ENCODE data around the gene SLC2A9.

The SLC2A9 gene

DNA sequence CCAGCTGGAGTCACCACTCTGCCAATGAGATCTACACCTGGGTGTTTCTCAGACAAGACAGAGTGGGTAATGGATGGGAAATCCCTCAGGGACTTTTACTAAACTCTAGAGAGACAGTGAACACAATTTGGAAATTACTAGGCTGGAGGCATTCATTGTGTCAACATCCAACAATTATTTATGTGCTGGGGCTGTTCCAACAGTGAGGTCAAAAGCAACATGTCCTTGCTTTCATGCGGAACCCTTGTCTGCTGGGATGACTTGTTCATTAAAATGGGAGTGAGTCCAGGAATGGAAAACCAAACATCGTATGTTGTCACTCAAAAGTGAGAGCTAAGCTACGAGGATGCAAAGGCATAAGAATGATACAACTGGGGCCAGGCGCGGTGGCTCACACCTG is 185.9 kb downstream of the SLC2A9 start:
- no peak for TF ChIP-seq TAF1 (IDR thresholded peaks at IDR 0.05; ENCODE audit: borderline replicate concordance, insufficient read depth, low read length)
- TF ChIP-seq, protein P1, sequence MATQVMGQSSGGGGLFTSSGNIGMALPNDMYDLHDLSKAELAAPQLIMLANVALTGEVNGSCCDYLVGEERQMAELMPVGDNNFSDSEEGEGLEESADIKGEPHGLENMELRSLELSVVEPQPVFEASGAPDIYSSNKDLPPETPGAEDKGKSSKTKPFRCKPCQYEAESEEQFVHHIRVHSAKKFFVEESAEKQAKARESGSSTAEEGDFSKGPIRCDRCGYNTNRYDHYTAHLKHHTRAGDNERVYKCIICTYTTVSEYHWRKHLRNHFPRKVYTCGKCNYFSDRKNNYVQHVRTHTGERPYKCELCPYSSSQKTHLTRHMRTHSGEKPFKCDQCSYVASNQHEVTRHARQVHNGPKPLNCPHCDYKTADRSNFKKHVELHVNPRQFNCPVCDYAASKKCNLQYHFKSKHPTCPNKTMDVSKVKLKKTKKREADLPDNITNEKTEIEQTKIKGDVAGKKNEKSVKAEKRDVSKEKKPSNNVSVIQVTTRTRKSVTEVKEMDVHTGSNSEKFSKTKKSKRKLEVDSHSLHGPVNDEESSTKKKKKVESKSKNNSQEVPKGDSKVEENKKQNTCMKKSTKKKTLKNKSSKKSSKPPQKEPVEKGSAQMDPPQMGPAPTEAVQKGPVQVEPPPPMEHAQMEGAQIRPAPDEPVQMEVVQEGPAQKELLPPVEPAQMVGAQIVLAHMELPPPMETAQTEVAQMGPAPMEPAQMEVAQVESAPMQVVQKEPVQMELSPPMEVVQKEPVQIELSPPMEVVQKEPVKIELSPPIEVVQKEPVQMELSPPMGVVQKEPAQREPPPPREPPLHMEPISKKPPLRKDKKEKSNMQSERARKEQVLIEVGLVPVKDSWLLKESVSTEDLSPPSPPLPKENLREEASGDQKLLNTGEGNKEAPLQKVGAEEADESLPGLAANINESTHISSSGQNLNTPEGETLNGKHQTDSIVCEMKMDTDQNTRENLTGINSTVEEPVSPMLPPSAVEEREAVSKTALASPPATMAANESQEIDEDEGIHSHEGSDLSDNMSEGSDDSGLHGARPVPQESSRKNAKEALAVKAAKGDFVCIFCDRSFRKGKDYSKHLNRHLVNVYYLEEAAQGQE (IDR thresholded peaks at IDR 0.05; ENCODE audit: insufficient read depth in 1 of 2, low read depth in 2 of 2, low read length in 2 of 2), result no peak
- TF ChIP-seq FOXP2 (optimal IDR thresholded peaks at IDR 0.05; ENCODE audit: borderline replicate concordance, extremely low read depth, extremely low read length, insufficient read depth), result no peak
- no peak for TF ChIP-seq POLR2AphosphoS5 (IDR thresholded peaks at IDR 0.05; ENCODE audit: low read depth, low read length)
- no peak for TF ChIP-seq SIN3A (IDR thresholded peaks at IDR 0.05; ENCODE audit: borderline replicate concordance, insufficient read depth, low read length)

DNA sequence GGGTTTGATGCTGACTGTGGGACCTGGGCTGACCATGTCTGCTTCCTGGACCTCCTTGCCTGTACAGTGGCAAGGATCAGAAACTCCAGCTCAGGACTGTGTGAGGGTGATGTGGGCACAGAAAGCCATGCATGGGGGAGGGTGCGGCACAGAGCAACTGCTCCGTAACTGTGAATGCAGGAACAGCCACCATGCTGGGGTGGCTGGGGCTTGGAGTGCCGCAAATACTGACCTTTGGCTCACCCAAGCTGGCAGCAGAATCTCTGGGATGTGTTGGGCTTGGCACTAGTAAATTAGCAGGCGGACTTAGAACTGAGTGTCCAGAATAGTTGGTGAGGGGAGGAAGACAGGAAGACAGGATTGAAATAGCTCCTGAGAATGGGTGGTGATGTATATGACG is 187.9 kb downstream of the SLC2A9 start:
- TF ChIP-seq TAF1 (IDR thresholded peaks at IDR 0.05; ENCODE audit: borderline replicate concordance, insufficient read depth, low read length) (no peak), SIN3A (IDR thresholded peaks at IDR 0.05; ENCODE audit: borderline replicate concordance, insufficient read depth, low read length) (no peak), FOXP2 (optimal IDR thresholded peaks at IDR 0.05; ENCODE audit: borderline replicate concordance, extremely low read depth, extremely low read length, insufficient read depth) (no peak), POLR2AphosphoS5 (IDR thresholded peaks at IDR 0.05; ENCODE audit: low read depth, low read length) (no peak)
- TF ChIP-seq, protein P1 (IDR thresholded peaks at IDR 0.05; ENCODE audit: insufficient read depth in 1 of 2, low read depth in 2 of 2, low read length in 2 of 2), result no peak

- TF ChIP-seq SIN3A (IDR thresholded peaks at IDR 0.05; ENCODE audit: borderline replicate concordance, insufficient read depth, low read length), result no peak
- TF ChIP-seq FOXP2 (optimal IDR thresholded peaks at IDR 0.05; ENCODE audit: borderline replicate concordance, extremely low read depth, extremely low read length, insufficient read depth), result no peak
- TF ChIP-seq, protein P1 (IDR thresholded peaks at IDR 0.05; ENCODE audit: insufficient read depth in 1 of 2, low read depth in 2 of 2, low read length in 2 of 2), result no peak
- no peak for TF ChIP-seq TAF1 (IDR thresholded peaks at IDR 0.05; ENCODE audit: borderline replicate concordance, insufficient read depth, low read length)
- TF ChIP-seq POLR2AphosphoS5 (IDR thresholded peaks at IDR 0.05; ENCODE audit: low read depth, low read length), result no peak
Observed at GRCh38 chr4:9832640-9833039, 188.7 kb downstream of the SLC2A9 start.

DNA sequence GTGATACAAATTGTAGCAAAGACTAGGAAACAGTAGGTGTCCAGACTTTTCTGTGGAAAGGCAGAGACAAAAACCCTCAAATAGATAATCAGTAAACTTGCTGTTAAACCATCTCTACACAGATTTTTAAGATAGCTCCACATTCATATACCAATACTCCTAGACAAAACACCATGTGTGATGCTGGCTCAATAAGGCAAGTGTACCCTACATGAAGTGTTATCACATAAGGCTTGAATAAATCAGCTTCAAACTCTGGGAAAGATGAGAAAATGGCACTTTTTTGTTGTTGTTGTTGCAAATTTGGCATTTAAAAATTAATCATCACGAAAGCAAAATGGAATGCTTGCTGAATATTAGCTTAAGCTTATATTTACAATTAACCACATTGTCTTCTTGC is 194.7 kb downstream of the SLC2A9 start:
- TF ChIP-seq SIN3A (IDR thresholded peaks at IDR 0.05; ENCODE audit: borderline replicate concordance, insufficient read depth, low read length) (no peak), TAF1 (IDR thresholded peaks at IDR 0.05; ENCODE audit: borderline replicate concordance, insufficient read depth, low read length) (no peak), FOXP2 (optimal IDR thresholded peaks at IDR 0.05; ENCODE audit: borderline replicate concordance, extremely low read depth, extremely low read length, insufficient read depth) (no peak), POLR2AphosphoS5 (IDR thresholded peaks at IDR 0.05; ENCODE audit: low read depth, low read length) (no peak)
- TF ChIP-seq, protein P1 (IDR thresholded peaks at IDR 0.05; ENCODE audit: insufficient read depth in 1 of 2, low read depth in 2 of 2, low read length in 2 of 2), result no peak

DNA sequence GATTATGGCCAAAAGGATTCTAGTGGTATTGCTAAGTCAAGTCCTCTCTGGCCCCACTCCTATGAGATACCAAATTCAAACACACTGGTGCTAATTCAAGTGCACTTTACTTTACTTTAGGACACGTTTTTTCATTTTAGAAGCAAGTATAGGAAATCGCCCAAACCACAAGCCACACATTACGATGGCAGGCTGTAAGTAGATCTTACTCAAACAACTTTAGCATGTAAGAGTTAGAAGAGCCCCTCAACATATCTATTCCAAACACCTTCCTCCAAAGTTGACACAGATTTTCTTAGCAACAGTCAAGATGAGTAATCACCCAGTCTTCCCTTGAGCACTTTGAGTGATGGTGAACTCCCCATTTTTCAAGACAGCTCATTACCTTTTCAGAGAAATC is 196.2 kb downstream of the SLC2A9 start:
- TF ChIP-seq, protein P1 (IDR thresholded peaks at IDR 0.05; ENCODE audit: insufficient read depth in 1 of 2, low read depth in 2 of 2, low read length in 2 of 2), result no peak
- TF ChIP-seq POLR2AphosphoS5 (IDR thresholded peaks at IDR 0.05; ENCODE audit: low read depth, low read length) (no peak), FOXP2 (optimal IDR thresholded peaks at IDR 0.05; ENCODE audit: borderline replicate concordance, extremely low read depth, extremely low read length, insufficient read depth) (no peak), TAF1 (IDR thresholded peaks at IDR 0.05; ENCODE audit: borderline replicate concordance, insufficient read depth, low read length) (no peak), SIN3A (IDR thresholded peaks at IDR 0.05; ENCODE audit: borderline replicate concordance, insufficient read depth, low read length) (no peak)
